SK-MEL-5 (cell line): ENCODE results near the gene PEG3. TPM values are rescaled to one million over a fixed set of nuclear protein-coding genes. Genes with fewer than 3 reads are reported as not detected.
A peak's percentile ranks its signal among the peaks of the same experiment; 100 is the strongest.

Source experiments
- DNase-seq: peaks from one replicate; pipeline ENCODE4 v3.0.0-alpha.2; 2016; ENCODE audit warnings: low read depth, low spot score
- in situ Hi-C: cut with HindIII; loops from 2 replicates; pipeline ENCODE4 v1.10.0; 2016; ENCODE audit warnings: low sequenced_read_pairs, high pct_unique_total_duplicates, low pct_unique_long_range_greater_than_20kb
- total RNA-seq: library from RNA; depleted of rRNA; stranded (reverse); fragments of >200 nt; shearing (Covaris generic); gene quantifications from 2 replicates; pipeline ENCODE4 v1.2.3, GENCODE V29; 2014

PEG3 gene
- total RNA-seq, 1 experiment from 2014 or later = under 0.01 TPM

- in situ Hi-C loops = no loop called here
- no peak for DNase-seq
These were observed 7.6 kb upstream of the PEG3 start for GRCh38 chr19:56848166-56848565.

DNA sequence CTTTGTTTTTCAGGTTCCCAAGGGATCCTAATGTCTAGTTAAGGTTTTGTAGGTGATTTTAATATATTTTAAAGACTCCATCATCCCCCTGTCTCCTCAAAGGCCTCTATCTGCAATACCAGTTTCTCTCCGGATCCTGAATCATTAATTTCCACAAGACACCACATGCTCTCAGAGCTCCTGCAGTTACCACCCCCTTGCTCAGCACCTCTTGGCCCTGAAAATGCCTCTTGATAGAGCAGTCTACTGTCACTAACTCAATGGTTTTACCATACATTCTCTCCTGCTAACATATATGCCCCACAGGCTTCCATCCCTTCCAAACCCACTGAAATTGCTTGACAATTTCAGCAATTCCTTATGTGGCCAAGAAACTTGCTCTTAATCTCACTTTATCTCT, 1.9 kb upstream of the PEG3 start:
- in situ Hi-C loops = no loop called here
- no peak for DNase-seq

DNA sequence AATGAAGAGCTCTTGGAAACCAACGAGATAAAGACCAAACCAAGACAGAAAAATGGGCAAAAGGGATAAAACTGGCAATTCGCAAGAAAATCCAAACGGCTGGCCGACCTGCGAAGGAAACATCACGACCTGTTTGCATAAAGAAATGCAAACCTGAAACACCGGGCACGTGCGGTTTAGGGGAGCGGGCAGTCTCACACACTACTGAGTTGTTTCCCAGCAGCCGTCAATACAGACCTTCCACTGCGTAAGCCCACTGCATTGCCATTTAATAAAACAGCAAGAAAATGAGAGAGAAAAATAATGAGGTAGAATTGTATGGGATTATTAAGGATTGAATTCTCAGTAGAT, 642 bp upstream of the PEG3 start:
- in situ Hi-C loops = no loop called here
- no peak for DNase-seq

DNA sequence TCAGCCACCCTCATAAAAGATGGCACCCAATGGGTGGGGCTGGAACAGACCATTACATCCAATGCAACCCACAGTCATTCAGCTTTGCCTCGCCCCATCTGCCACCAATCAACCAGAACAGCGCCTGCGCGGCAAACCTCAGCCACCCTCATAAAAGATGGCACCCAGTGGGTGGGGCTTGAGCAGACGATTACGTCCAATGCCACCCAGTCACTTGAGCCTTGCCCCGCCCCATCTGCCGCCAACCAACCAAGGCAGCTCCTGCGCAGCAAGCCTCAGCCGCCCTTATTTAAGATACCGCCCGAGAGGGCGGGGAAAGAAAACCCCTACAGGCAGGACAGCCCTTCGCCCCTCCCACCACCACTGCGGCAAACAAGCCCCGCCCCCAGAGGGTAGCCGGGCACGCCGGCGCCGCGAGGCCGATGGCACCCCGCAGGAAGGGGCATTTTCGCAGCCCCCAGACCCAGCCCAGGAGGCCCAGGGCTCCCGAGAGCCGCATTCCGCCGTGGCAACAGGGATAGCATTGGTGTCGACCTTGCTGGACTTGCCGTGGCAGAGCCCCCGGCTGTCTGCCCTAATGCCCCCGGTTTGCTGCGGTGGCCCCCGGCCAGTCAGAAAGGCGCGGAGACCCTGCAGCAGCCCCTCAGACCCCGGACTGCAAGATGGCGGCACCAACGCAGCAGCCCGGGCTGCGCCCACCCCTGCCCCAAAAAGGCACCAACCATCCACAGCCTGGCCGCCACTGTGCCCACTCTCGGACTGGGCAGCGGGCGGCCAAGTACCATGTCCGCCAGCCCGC, 675 bp downstream of the PEG3 start:
- in situ Hi-C loops = no loop called here
- DNase-seq = peak; percentile 22

- in situ Hi-C loops = no loop called here
- DNase-seq = peak; percentile 32
These were observed 1.4 kb downstream of the PEG3 start for GRCh38 chr19:56838909-56839651.

DNA sequence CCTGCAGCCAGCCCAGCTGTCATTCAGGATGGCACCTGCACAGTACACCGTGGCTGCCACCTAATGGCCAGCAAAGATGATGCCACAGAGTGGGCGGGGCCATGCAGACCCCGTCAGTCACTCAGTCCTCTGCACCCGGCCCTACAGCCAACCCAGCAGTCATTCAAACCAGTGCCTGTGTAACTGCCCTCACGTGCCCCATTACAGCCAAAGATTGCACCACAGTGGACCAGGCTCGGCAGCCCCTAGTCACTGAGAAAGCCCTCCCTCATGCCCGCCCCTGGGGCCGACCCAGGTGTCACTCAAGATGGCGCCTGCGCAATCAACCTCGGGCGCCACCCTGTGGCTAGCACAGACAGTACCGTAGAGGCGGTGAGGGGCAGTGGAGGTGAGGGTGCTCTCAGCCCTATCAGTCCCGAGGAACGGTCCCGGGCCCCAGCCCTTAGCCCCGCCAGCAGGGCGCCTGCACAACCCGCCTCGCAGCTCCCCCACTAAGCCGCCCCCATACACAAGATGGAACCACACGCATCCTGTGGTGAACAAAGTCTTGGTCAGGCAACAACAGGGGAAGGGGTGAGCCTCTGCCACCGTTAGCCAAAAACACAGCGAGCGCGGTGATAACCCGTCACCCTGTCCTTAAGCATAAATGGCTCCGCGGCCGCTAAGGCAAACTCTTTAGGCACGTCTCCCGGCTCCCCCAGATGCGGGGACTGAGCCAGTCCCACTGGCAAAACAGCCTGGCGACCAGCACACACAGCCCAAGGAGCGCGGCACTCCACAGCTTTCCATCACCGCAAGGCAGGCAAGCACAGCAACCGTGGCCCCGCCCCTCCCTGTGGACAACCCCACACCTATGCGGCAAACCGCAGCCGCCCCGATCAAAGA, 2.3 kb downstream of the PEG3 start:
- peak; percentile 2 for DNase-seq
- in situ Hi-C loops = no loop called here

GRCh38 chr19:56837492-56838023, 3.0 kb downstream of the PEG3 start:
- no peak for DNase-seq
- in situ Hi-C loops = no loop called here

DNA sequence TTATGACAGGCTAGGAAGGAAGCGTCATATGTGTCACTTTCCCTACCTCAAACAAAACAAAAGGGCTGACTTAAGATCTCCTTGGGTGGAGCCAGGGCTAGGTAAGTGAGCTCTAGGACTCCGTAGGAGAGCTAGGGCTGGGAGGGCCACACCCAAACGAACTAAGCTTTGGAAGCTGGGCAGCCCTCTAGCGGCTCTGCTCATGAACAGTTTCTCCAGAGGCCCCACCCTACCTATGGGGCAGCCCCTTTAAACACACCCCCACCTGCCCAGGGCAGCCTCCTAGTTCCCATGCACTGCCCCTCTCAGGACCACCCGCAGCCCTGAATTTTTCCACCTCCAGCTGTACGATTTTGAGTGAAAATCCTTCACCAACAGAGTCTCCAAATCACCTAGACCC, 3.5 kb downstream of the PEG3 start:
- no peak for DNase-seq
- in situ Hi-C loops = no loop called here

DNA sequence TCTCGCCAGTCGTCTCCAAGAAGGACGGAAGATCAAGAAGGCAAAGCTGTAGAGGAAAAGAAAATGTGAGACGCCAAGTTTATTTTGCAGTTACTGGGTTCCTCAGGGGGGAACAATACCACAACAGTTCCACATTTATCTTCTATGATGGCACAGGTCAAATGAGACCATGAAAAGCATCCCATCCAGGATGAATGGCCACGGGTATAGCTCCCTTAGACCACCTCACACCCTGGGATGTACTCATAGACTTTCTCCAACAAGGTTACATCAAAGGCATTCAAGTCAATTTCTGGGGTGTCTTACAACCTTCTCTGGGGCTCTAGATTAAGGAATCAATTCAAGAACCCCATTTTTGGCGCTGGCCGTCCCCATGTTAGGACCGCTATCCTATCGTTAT, 4.5 kb downstream of the PEG3 start:
- DNase-seq = no peak
- in situ Hi-C loops = no loop called here

GRCh38 chr19:56835401-56835800, 5.1 kb downstream of the PEG3 start:
- DNase-seq = no peak
- in situ Hi-C loops = no loop called here

DNA sequence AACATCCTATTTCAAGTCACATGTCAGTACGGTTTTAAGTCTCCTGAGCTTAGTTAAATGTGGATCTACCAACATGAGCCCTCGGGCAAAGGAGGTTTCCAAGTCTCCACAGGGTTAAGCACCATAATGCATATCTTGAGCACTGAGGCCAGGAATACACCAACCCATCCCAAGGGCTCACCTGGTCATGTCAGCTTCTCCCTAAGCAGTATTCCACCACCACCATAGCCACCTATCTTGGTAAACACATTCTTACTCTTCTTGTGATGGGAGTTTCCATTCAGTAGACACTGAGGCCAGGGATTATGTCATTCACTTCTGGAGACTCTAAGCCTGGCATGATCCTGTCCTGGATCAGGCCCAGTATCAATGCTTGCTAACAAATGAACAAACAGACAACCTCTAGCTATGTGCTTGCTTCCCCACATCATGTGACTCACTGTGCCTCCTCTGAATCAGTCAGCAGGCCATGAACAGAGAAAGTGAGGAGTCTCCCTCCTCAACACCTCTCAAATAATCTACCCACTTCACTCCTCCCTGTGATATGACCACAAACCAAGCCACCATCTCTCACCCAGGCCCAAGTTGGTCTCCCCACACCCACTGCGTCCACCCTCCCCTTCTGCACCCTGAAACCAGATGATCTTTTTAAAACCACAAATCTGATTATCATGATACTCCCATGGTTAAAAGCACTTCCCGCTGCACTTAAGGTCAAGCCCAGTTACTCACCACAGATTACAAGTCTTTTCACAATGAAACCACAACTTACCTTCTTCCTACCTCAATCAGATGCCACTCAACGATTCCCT, 5.8 kb downstream of the PEG3 start:
- in situ Hi-C loops = no loop called here
- no peak for DNase-seq

GRCh38 chr19:56832352-56832928, 8.1 kb downstream of the PEG3 start:
- in situ Hi-C loops = no loop called here
- DNase-seq = no peak

DNA sequence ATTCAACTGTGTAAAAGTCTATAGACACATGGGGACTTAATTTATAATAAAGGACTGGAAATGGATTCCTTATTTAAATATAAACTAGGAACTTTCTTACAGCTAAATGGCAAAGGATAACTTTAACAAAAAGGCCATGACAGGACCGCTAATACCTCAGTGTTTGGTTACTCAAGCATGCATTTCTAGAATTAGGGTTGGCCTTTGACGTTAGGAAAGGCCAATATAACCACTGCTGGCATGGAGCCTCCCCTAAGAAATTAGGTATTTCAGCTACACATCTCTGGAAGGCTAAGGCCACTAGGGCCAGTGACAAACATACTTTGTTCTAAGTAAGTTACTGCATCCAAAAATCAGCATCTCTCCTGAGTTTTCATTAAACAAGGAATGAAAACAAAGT, 9.3 kb downstream of the PEG3 start:
- DNase-seq = no peak
- in situ Hi-C loops = no loop called here

GRCh38 chr19:56829596-56829995, 10.9 kb downstream of the PEG3 start:
- no peak for DNase-seq
- in situ Hi-C loops = no loop called here

GRCh38 chr19:56827708-56828107, 12.8 kb downstream of the PEG3 start:
- DNase-seq = no peak
- in situ Hi-C loops = no loop called here

GRCh38 chr19:56823956-56824355, 16.6 kb downstream of the PEG3 start:
- in situ Hi-C loops = no loop called here
- DNase-seq = no peak

DNA sequence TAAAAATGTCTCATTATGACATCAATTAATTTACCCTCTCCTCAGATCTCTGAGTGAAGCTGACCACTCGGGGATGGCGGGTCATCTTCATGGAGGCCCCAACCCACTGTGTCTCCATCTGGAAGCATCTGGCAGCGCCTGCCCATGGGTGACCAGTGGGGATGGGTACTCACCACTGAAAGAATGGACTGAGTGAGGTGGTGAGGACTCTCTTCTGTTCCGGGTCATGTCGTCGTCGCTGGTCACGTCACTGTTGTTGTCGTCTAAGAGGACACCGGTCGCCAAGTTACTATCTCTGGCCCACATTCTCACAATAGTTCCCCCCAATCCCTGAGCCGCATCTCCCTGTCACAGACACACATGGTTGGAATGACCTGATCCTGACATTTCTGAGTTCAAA, 17.1 kb downstream of the PEG3 start:
- in situ Hi-C loops = no loop called here
- DNase-seq = no peak
